Body of pancreas (tissue), 4 donors: ENCODE results near the gene RGS6. TPM values are rescaled to one million over a fixed set of nuclear protein-coding genes. Genes with fewer than 3 reads are reported as not detected.

Experiments
- ATAC-seq: fragments of 150-250 bp; one replicate; pipeline ENCODE4 v1.9.1; 2016
- DNase-seq, 4 donors: peaks; one replicate each; pipeline ENCODE4 v3.0.0-alpha.2; 2019
- H3K27ac ChIP-seq, 4 donors: fragments of 200-600 bp; sonication (generic); 1 replicate in 3 of 4; 2 replicates in 1 of 4; pipeline versions ENCODE4 v1.5.1 to v1.6.1; 2016 to 2019; ENCODE audit warnings: mild to moderate bottlenecking in 1 of 4, mixed read lengths in 1 of 4, moderate library complexity in 1 of 4
- H3K27me3 ChIP-seq, 2 donors: fragments of 200-600 bp; sonication (generic); one replicate each; pipeline ENCODE4 v1.6.0; 2016; ENCODE audit warnings: mild to moderate bottlenecking in 1 of 2
- H3K36me3 ChIP-seq, 2 donors: fragments of 200-600 bp; sonication (generic); replicated peaks in 1 of 2; 2 replicates each; pipeline ENCODE4 v1.5.1; 2016; ENCODE audit warnings: low read depth in 2 of 2; ENCODE audit not compliant: insufficient read depth in 1 of 2
- H3K4me1 ChIP-seq: fragments of 200-600 bp; sonication (generic); one replicate; pipeline ENCODE4 v1.6.0; 2016
- H3K4me3 ChIP-seq, 2 donors: fragments of 200-600 bp; sonication (generic); 1 replicate in 1 of 2; 2 replicates in 1 of 2; pipeline ENCODE4 v1.5.1; 2016 to 2019
- H3K9me3 ChIP-seq, 3 donors: fragments of 200-600 bp; sonication (generic); 1 replicate in 2 of 3; 2 replicates in 1 of 3; pipeline ENCODE4 v1.5.1; 2016
- CTCF ChIP-seq, 7 experiments: fragments of 450-650 bp in 4 of 7; fragments of 200-600 bp in 3 of 7; sonication (generic) in 3 of 7; IDR thresholded peaks; one replicate each; pipeline ENCODE4 v1.5.1; 2016 to 2019; ENCODE audit warnings: antibody characterized with exemption in 7 of 7
- POLR2A ChIP-seq, 3 donors: fragments of 450-650 bp; IDR thresholded peaks; one replicate each; pipeline ENCODE4 v1.6.1; 2016; ENCODE audit warnings: antibody characterized with exemption in 3 of 3, mild to moderate bottlenecking in 2 of 3
- WGBS, 2 donors: methylation state at CpG; one replicate each; pipeline ENCODE4 v1.1.5; 2017; 5-methylcytosine and 5-hydroxymethylcytosine counted together
- intact Hi-C: fragments of 100-400 bp; cut with DNase I; formaldehyde crosslinking; loops from one replicate; pipeline ENCODE4 v1.15.1; 2023
- total RNA-seq, 2 donors: library from RNA; depleted of rRNA; stranded (reverse); fragments of >200 nt; gene quantifications; one replicate each; pipeline ENCODE4 v1.1.0, GENCODE V29; 2016

The RGS6 gene
- total RNA-seq, 2 donors from 2014 or later, result 0.26 to 1.3 TPM

- no peaks in the 10 kb centered on the region for H3K9me3 ChIP-seq
- TF ChIP-seq CTCF (IDR thresholded peaks at IDR 0.05) (no peak), POLR2A (IDR thresholded peaks at IDR 0.05) (no peak)
- no peaks in the 10 kb centered on the region for H3K4me1 ChIP-seq
- intact Hi-C loops, result no loop called here
- H3K36me3 ChIP-seq, result no peaks in the 10 kb centered on the region
- ATAC-seq, result no peak
- WGBS, 2 donors, result 67 to 73% methylated on average over 3 of the region's 3 CpGs
- no peak overlapping the region for H3K27ac ChIP-seq
- H3K27me3 ChIP-seq, result no peaks in the 10 kb centered on the region
- DNase-seq, result no peak
- H3K4me3 ChIP-seq, result no peak overlapping the region
Observed at GRCh38 chr14:72513346-72513745, 581.1 kb downstream of the RGS6 start.

- WGBS, 2 donors, result 24 to 26% methylated on average over 8 to 9 of the region's 11 CpGs
- TF ChIP-seq POLR2A (IDR thresholded peaks at IDR 0.05) (no peak), CTCF (IDR thresholded peaks at IDR 0.05) (peak in 6 of 7 experiments; percentile 27 to 51 (median 42))
- H3K27me3 ChIP-seq, result no peaks in the 10 kb centered on the region
- no peak overlapping the region for H3K27ac ChIP-seq
- no peak overlapping the region for H3K4me3 ChIP-seq
- no peaks in the 10 kb centered on the region for H3K36me3 ChIP-seq
- ATAC-seq (no peak), DNase-seq (no peak)
- intact Hi-C loops, result loop anchor here (2.0 kb wide), 1 partner anchor 387 kb away; no protein-coding TSS in a partner anchor
- H3K9me3 ChIP-seq, result no peaks in the 10 kb centered on the region
- H3K4me1 ChIP-seq, result no peaks in the 10 kb centered on the region
Observed at GRCh38 chr14:72513965-72514659, 581.9 kb downstream of the RGS6 start.

- 69 to 81% methylated on average over 3 to 5 of the region's 5 CpGs for WGBS, 2 donors
- intact Hi-C loops, result loop anchor here (2.0 kb wide), 1 partner anchor 386 kb away; no protein-coding TSS in a partner anchor
- H3K27me3 ChIP-seq, result no peaks in the 10 kb centered on the region
- ATAC-seq (no peak), DNase-seq (no peak)
- H3K9me3 ChIP-seq, result no peaks in the 10 kb centered on the region
- no peaks in the 10 kb centered on the region for H3K4me1 ChIP-seq
- TF ChIP-seq CTCF (IDR thresholded peaks at IDR 0.05), result no peak
- TF ChIP-seq POLR2A (IDR thresholded peaks at IDR 0.05), result no peak
- no peak overlapping the region for H3K27ac ChIP-seq
- H3K36me3 ChIP-seq, result no peaks in the 10 kb centered on the region
- no peak overlapping the region for H3K4me3 ChIP-seq
Observed at GRCh38 chr14:72514660-72515025, 582.4 kb downstream of the RGS6 start.

- WGBS, 2 donors, result 60 to 68% methylated on average over 4 to 11 of the region's 11 CpGs
- Histone ChIP-seq H3K9me3 (no peaks in the 10 kb centered on the region), H3K4me3 (no peak overlapping the region), H3K27me3 (no peaks in the 10 kb centered on the region), H3K36me3 (no peaks in the 10 kb centered on the region), H3K27ac (no peak overlapping the region), H3K4me1 (no peaks in the 10 kb centered on the region)
- peak in 2 of 7 experiments; percentile 5 to 9 for TF ChIP-seq CTCF (IDR thresholded peaks at IDR 0.05)
- TF ChIP-seq POLR2A (IDR thresholded peaks at IDR 0.05), result no peak
- DNase-seq (peak; percentile 32 to 60 (median 44)), ATAC-seq (no peak)
- intact Hi-C loops, result loop anchor here (2.0 kb wide), 1 partner anchor 385 kb away; no protein-coding TSS in a partner anchor
Observed at GRCh38 chr14:72515779-72516770, 583.8 kb downstream of the RGS6 start.
